Small intestine (tissue), 7 donors: ENCODE results near the gene PSAPL1. TPM values are rescaled to one million over a fixed set of nuclear protein-coding genes. Genes with fewer than 3 reads are reported as not detected.
A peak's percentile ranks its signal among the peaks of the same experiment; 100 is the strongest.

Source experiments
- DNase-seq, 2 donors: peaks; one replicate each; pipeline versions ENCODE4 v3.0.0 to v3.0.0-alpha.2; 2013
- FAIRE-seq: peaks from 2 replicates; lab custom pipeline; 2012; peaks lifted over from hg19 to GRCh38; lab: Jason Lieb, UNC
- H3K27ac ChIP-seq, 3 donors: one replicate each; pipeline ENCODE4 v1.5.1; 2013; ENCODE audit warnings: low read length in 2 of 3, mild to moderate bottlenecking in 2 of 3, control low read depth in 1 of 3, inconsistent platforms in 1 of 3, low read depth in 1 of 3, moderate library complexity in 1 of 3
- H3K27me3 ChIP-seq, 3 donors: one replicate each; pipeline ENCODE4 v1.6.1; 2013; ENCODE audit warnings: low read length in 3 of 3, inconsistent platforms in 1 of 3; ENCODE audit not compliant: control insufficient read depth in 3 of 3, insufficient read depth in 3 of 3
- H3K36me3 ChIP-seq, 3 donors: one replicate each; pipeline ENCODE4 v1.6.1; 2013; ENCODE audit warnings: low read length in 3 of 3, inconsistent platforms in 1 of 3, low read depth in 1 of 3, mild to moderate bottlenecking in 1 of 3, moderate library complexity in 1 of 3; ENCODE audit not compliant: control insufficient read depth in 3 of 3, insufficient read depth in 2 of 3
- H3K4me1 ChIP-seq, 3 donors: one replicate each; pipeline ENCODE4 v1.6.1; 2013; ENCODE audit warnings: low read length in 2 of 3, inconsistent platforms in 1 of 3, low read depth in 1 of 3, mild to moderate bottlenecking in 1 of 3, moderate library complexity in 1 of 3; ENCODE audit not compliant: control insufficient read depth in 3 of 3, insufficient read depth in 2 of 3
- H3K4me3 ChIP-seq, 3 donors: one replicate each; pipeline ENCODE4 v1.5.1; 2013; ENCODE audit warnings: low read length in 3 of 3, control low read depth in 1 of 3, inconsistent platforms in 1 of 3, low read depth in 1 of 3, mild to moderate bottlenecking in 1 of 3, moderate library complexity in 1 of 3
- H3K9me3 ChIP-seq, 2 donors: one replicate each; pipeline ENCODE4 v1.6.1; 2013; ENCODE audit warnings: low read depth in 1 of 2, low read length in 1 of 2; ENCODE audit not compliant: control insufficient read depth in 2 of 2, insufficient read depth in 1 of 2
- WGBS, 3 donors: extraction: QIAGEN DNeasy Blood & Tissue Kit; methylation state at CpG; one replicate each; pipeline ENCODE4 v1.1.7; 2013; 5-methylcytosine and 5-hydroxymethylcytosine counted together
- polyA plus RNA-seq, 4 donors: library from polyadenylated mRNA; stranded (reverse) in 3 of 4; unstranded in 1 of 4; fragments of 200-250 nt in 3 of 4; fragments of 120-200 nt in 1 of 4; gene quantifications; one replicate each; pipeline versions ENCODE4 v1.2.1 to v1.2.3, GENCODE V29; 2013
- donor health status: healthy with polysubstance abuse.
- donor health status: control.
- donor health status: control.
- donor health status: Bipolar disorder and iron deficiency.
- donor health status: healthy.

The PSAPL1 gene
- polyA plus RNA-seq, 4 donors = 0.58 TPM; not detected in 3

DNA sequence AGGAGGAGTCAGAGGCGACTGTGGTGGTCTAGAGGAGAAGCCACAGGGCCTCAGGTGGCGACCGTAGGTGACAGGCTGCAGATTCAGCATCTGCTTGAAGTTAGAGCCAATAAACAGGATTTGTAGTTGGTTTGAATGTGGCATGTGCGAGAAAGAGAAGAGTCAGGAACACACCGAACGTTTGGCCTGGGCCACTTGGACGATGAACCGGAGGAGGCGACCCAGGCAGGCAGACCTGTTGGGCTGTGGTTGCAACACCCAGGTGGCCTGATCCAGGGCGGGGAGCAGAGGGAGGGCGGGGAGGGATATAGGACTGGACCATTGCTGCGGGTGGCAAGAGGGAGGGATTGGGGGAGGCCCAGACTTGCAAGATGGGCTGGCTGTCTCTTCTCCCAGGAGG is 10.0 kb upstream of the PSAPL1 start:
- DNase-seq (no peak), FAIRE-seq (no peak)
- 52 to 78% (median 52%) methylated on average over 12 of the region's 12 CpGs for WGBS, 3 donors
- Histone ChIP-seq H3K4me3 (no peak overlapping the region), H3K27me3 (no peaks in the 10 kb centered on the region), H3K36me3 (no peaks in the 10 kb centered on the region), H3K4me1 (no peaks in the 10 kb centered on the region), H3K27ac (no peak overlapping the region), H3K9me3 (peaks cover 0 to 1% of the 10 kb centered on the region in 2 donors)

DNA sequence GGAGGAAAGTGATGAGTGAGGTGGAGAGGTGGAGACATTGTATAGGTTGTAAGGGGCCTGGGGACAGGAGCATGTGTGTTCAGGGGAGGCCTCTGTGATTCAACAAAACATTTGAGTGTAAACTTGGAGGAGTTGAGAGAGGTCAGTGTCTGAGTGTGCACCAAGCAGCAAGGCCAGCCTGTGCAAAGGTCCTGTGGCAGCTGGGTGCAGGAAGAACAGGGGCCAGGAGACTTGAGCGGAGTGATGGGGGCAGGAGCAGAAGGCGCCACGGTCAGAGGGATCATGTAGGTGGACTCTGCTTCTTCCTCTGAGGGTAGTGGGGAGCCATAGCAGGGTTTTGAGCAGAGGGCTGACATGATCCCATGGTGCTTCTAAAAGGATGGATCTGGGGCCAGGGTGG is 9.6 kb upstream of the PSAPL1 start:
- Histone ChIP-seq H3K9me3 (peaks cover 0 to 5% of the 10 kb centered on the region in 2 donors), H3K4me1 (no peaks in the 10 kb centered on the region), H3K36me3 (no peaks in the 10 kb centered on the region), H3K27ac (no peak overlapping the region), H3K27me3 (no peaks in the 10 kb centered on the region), H3K4me3 (no peak overlapping the region)
- DNase-seq = no peak
- 87 to 93% (median 91%) methylated on average over 3 of the region's 3 CpGs for WGBS, 3 donors
- no peak for FAIRE-seq

DNA sequence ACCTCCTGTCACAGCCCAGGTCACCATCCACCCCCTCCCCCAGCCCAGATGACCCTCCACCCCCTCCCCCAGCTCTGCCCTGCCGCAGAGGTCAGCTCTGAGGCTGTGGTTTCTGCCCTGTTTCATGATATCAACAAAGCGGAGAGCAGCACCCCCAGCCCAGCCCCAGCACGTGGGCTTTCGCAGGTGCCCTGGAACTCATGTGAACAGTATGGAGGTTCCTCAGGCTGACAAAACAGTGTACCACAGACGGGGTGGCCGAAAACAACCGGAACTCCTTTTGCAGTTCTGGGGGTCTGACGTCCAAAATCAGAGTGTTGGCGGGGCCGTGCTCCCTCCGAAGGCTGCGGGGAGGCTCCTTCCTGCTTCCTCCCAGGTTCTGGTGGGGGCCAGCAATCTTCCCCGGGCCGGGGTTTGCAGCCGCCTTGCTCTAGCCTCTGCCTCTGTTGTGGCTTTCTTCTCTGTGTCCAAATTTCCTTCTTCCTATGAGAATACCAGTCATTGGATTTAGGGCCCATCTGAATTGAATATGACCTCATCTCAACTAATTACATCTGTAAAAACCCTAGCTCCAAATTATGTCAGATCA is 7.9 kb upstream of the PSAPL1 start:
- no peak overlapping the region for H3K4me3 ChIP-seq
- H3K27me3 ChIP-seq = no peaks in the 10 kb centered on the region
- WGBS, 3 donors = 60 to 75% (median 62%) methylated on average over 15 of the region's 15 CpGs
- H3K9me3 ChIP-seq = peaks cover 0 to 14% of the 10 kb centered on the region in 2 donors
- H3K36me3 ChIP-seq = no peaks in the 10 kb centered on the region
- DNase-seq = no peak
- no peak for FAIRE-seq
- H3K4me1 ChIP-seq = peaks cover 0 to 1% (median 0%) of the 10 kb centered on the region in 3 donors
- no peak overlapping the region for H3K27ac ChIP-seq

DNA sequence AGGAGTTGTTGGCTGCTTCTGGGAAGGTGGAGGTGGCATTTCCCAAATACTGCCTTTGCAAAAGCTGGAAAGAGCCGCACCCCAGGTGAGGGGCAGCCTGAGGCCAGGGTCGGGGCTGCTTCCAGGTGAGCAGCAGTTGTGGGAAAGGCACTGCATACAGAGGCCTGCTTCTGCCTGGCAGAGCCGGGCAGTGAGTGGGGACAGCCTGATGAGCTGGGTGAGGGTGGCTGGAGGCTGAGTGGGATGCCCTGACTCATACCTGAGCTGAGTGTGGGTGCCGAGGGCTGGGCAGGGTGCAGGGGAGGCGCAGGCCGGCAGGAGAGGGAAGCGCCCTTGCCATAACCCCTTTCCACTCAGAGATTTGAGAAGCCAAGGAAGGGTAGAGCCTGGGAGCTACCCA is 6.5 kb upstream of the PSAPL1 start:
- WGBS, 3 donors = 72 to 84% (median 75%) methylated on average over 4 to 7 of the region's 7 CpGs
- Histone ChIP-seq H3K4me1 (peaks cover 0 to 11% (median 0%) of the 10 kb centered on the region in 3 donors), H3K27me3 (no peaks in the 10 kb centered on the region), H3K36me3 (no peaks in the 10 kb centered on the region), H3K27ac (no peak overlapping the region), H3K9me3 (peaks cover 0 to 14% of the 10 kb centered on the region in 2 donors), H3K4me3 (no peak overlapping the region)
- no peak for DNase-seq
- FAIRE-seq = no peak

DNA sequence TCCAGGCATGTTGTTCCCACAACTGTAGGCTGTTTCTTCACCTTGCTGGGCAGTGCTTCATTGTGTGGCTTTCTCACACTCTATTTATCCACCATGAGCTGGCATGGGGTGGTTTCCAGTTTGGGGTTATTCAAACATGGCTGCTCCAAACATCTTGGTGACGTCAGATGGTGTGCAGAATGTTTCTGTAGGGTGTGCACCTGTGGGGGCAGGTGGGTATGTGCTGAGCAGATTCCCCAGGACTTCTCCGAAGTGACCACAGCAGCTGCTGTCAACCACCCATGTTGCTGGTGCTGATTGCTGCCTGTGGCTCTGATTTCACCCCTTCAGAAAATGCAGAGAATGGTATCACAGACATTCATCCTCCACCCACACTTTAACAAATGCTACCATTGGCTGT is 5.0 kb upstream of the PSAPL1 start:
- DNase-seq (no peak), FAIRE-seq (no peak)
- H3K9me3 ChIP-seq = peaks cover 0 to 14% of the 10 kb centered on the region in 2 donors
- WGBS, 3 donors = 81 to 86% (median 84%) methylated on average over 2 of the region's 2 CpGs
- H3K4me1 ChIP-seq = peaks cover 0 to 24% (median 0%) of the 10 kb centered on the region in 3 donors
- H3K36me3 ChIP-seq = no peaks in the 10 kb centered on the region
- H3K27ac ChIP-seq = no peak overlapping the region
- H3K4me3 ChIP-seq = no peak overlapping the region
- H3K27me3 ChIP-seq = no peaks in the 10 kb centered on the region

DNA sequence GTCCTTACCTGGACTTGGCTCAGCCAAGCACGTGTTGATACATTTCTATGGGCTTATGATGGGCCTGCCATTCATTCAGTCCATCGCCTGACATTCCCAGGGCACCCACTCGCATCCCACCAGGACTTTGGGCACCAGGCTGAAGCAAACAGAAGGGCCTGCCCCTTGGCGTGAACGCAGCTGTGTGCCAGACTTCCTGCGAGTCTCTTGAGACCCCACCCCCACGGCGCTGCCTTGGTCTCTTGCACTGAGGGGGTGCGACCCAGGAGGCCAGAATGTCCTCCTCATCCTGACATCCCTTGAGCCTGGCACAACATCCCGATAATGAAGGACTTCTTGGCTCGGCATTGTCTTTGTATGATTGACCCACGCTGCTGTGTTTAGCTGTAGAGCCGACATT is 1.5 kb upstream of the PSAPL1 start:
- FAIRE-seq (no peak), DNase-seq (no peak)
- Histone ChIP-seq H3K27me3 (no peaks in the 10 kb centered on the region), H3K4me1 (peaks cover 0 to 30% (median 0%) of the 10 kb centered on the region in 3 donors), H3K27ac (peak overlapping the region in 1 of 3 donors; percentile 68), H3K4me3 (no peak overlapping the region), H3K36me3 (no peaks in the 10 kb centered on the region), H3K9me3 (peaks cover 0 to 14% of the 10 kb centered on the region in 2 donors)
- WGBS, 3 donors = 78 to 84% (median 78%) methylated on average over 13 of the region's 13 CpGs

DNA sequence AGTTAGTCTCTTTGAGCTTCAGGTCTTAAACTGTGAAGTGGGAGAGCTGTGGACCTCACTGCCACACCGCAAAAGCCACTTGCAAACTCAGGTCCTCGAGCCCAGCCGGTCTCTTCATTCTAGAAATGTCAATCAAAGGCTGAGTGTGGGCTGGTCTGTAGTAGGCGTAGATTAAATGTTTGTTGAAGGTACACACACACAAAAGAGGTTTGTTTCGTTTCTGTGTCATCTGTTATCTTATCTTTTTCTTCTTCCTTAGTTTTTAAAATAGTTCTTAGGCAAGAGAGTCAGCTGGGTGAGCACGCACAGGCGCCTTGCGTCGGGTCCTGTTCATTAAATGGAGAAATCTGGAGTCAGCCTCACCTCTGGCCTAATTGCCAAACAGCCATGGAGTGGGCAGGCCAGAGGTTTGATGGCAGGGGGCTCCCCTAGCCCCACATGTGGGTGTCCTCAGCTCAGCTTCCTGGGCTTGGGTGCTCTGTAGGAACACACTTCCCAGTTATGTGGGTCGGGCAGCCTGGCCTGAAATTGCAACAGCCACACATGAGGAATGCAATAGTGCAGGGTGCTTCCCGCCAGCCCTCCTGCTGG is 836 bp upstream of the PSAPL1 start:
- Histone ChIP-seq H3K4me3 (no peak overlapping the region), H3K4me1 (peaks cover 0 to 30% (median 0%) of the 10 kb centered on the region in 3 donors), H3K27ac (peak overlapping the region in 1 of 3 donors; percentile 68), H3K27me3 (no peaks in the 10 kb centered on the region), H3K9me3 (peaks cover 0 to 14% of the 10 kb centered on the region in 2 donors), H3K36me3 (no peaks in the 10 kb centered on the region)
- peak in 1 of 2 donors; percentile 84 for DNase-seq
- 41 to 57% (median 44%) methylated on average over 11 of the region's 11 CpGs for WGBS, 3 donors
- FAIRE-seq = no peak

DNA sequence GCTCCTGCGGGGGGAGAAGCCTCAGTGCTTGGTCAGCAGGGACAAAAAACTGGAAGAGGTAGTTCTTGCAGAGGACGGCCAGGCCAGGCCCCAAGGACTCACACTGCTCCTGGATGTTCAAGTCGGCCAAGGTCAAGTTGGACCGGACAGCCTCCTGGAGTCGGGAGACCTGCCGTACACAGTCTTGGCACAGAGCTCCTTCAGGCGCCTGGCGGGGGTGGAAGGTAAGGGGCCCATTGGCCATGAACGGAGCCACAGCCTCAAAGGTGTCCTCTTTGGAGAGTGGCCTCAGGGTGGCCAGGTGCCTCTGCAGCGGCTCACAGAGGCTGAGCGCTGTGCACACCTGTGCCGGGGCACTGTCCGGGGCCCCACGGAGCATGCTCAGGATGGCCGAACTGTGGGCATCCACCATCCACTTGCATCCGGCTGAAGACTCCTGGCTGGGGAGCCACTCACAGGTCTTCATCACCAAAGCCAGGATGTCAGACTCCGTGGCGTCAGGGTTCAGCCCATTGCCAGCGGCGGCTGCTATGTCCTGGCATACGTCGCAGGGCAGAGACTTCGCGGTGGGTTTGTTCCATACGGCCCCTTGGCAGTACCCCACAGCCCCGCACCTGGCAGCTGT is 477 bp downstream of the PSAPL1 start:
- WGBS, 3 donors = 57 to 84% (median 60%) methylated on average over 26 of the region's 26 CpGs
- no peaks in the 10 kb centered on the region for H3K27me3 ChIP-seq
- FAIRE-seq = no peak
- H3K4me3 ChIP-seq = no peak overlapping the region
- peaks cover 0 to 30% (median 0%) of the 10 kb centered on the region in 3 donors for H3K4me1 ChIP-seq
- H3K27ac ChIP-seq = peak overlapping the region in 1 of 3 donors; percentile 13
- no peak for DNase-seq
- no peaks in the 10 kb centered on the region for H3K36me3 ChIP-seq
- peaks cover 0 to 8% of the 10 kb centered on the region in 2 donors for H3K9me3 ChIP-seq
